Astrocyte (in vitro differentiated cells and primary cell): ENCODE data around the gene CAPN5. TPM values are rescaled to one million over a fixed set of nuclear protein-coding genes. Genes with fewer than 3 reads are reported as not detected.

Experiments used
- DNase-seq: peaks from one replicate; pipeline ENCODE4 v3.0.0-alpha.2; 2010; ENCODE audit warnings: low read depth
- FAIRE-seq: peaks from 2 replicates; lab custom pipeline; 2011; peaks lifted over from hg19 to GRCh38; lab: Jason Lieb, UNC
- H2AFZ ChIP-seq: 2 replicates; pipeline ENCODE4 v1.6.0; 2012; ENCODE audit warnings: low read depth, low read length, inconsistent platforms
- H3K27ac ChIP-seq: 2 replicates; pipeline ENCODE4 v1.5.1; 2011; ENCODE audit warnings: low read depth, low read length, inconsistent platforms
- H3K27me3 ChIP-seq: 2 replicates; pipeline ENCODE4 v1.6.0; 2011; ENCODE audit warnings: low read length, inconsistent platforms; ENCODE audit not compliant: insufficient read depth
- H3K36me3 ChIP-seq: 2 replicates; pipeline ENCODE4 v1.5.1; 2011; ENCODE audit warnings: low read length, inconsistent platforms; ENCODE audit not compliant: insufficient read depth
- H3K4me1 ChIP-seq: 2 replicates; pipeline ENCODE4 v1.5.1; 2011; ENCODE audit warnings: low read length, inconsistent platforms; ENCODE audit not compliant: insufficient read depth
- H3K4me2 ChIP-seq: 2 replicates; pipeline ENCODE4 v1.6.0; 2012; ENCODE audit warnings: low read length, inconsistent platforms
- H3K4me3 ChIP-seq: 2 replicates; pipeline ENCODE4 v1.5.1; 2011; ENCODE audit warnings: low read depth, mild to moderate bottlenecking, low read length, inconsistent platforms; ENCODE audit not compliant: insufficient read depth
- H3K79me2 ChIP-seq: 2 replicates; pipeline ENCODE4 v1.6.0; 2012; ENCODE audit warnings: mild to moderate bottlenecking, low read length, inconsistent platforms; ENCODE audit not compliant: insufficient read depth
- H3K9ac ChIP-seq: 2 replicates; pipeline ENCODE4 v1.6.0; 2012; ENCODE audit warnings: mild to moderate bottlenecking, low read length, inconsistent platforms
- H3K9me3 ChIP-seq: 2 replicates; pipeline ENCODE4 v1.5.1; 2012; ENCODE audit warnings: low read depth, mild to moderate bottlenecking, low read length, inconsistent platforms; ENCODE audit not compliant: insufficient read depth
- H4K20me1 ChIP-seq: 2 replicates; pipeline ENCODE4 v1.6.0; 2012; ENCODE audit warnings: low read length, inconsistent platforms; ENCODE audit not compliant: insufficient read depth
- H3K27ac Mint-ChIP-seq: one replicate; pipeline ENCODE4 v1.8.0; 2021; ENCODE audit warnings: mild to moderate bottlenecking, mixed read lengths; ENCODE audit not compliant: unreplicated experiment
- H3K27me3 Mint-ChIP-seq: one replicate; pipeline ENCODE4 v1.8.0; 2021; ENCODE audit warnings: low read depth, mixed read lengths; ENCODE audit not compliant: unreplicated experiment
- H3K36me3 Mint-ChIP-seq: one replicate; pipeline ENCODE4 v1.8.0; 2021; ENCODE audit warnings: low read depth, mixed read lengths; ENCODE audit not compliant: unreplicated experiment
- H3K4me1 Mint-ChIP-seq: one replicate; pipeline ENCODE4 v1.8.0; 2021; ENCODE audit warnings: low read depth, mixed read lengths; ENCODE audit not compliant: unreplicated experiment
- H3K4me3 Mint-ChIP-seq: one replicate; pipeline ENCODE4 v1.8.0; 2021; ENCODE audit warnings: mild to moderate bottlenecking, moderate library complexity, mixed read lengths; ENCODE audit not compliant: unreplicated experiment
- H3K9me3 Mint-ChIP-seq: one replicate; pipeline ENCODE4 v1.8.0; 2021; ENCODE audit warnings: mild to moderate bottlenecking, mixed read lengths; ENCODE audit not compliant: unreplicated experiment
- EZH2 ChIP-seq: IDR thresholded peaks from 2 replicates; pipeline ENCODE4 v1.6.1; 2012; ENCODE audit warnings: mild to moderate bottlenecking, low read length, inconsistent platforms; ENCODE audit not compliant: insufficient read depth
- total RNA-seq: library from RNA; stranded (reverse); gene quantifications from 2 replicates; pipeline ENCODE4 v1.2.1, GENCODE V29; 2021
- TF ChIP-seq, protein P1 (sequence below): IDR thresholded peaks from 2 replicates; pipeline ENCODE4 v1.5.1; 2011; ENCODE audit warnings: low read depth, mild to moderate bottlenecking, inconsistent platforms, low read length, moderate library complexity; ENCODE audit not compliant: insufficient read depth

CAPN5 gene
- total RNA-seq, 1 donor from 2014 or later = 17.4 TPM

DNA sequence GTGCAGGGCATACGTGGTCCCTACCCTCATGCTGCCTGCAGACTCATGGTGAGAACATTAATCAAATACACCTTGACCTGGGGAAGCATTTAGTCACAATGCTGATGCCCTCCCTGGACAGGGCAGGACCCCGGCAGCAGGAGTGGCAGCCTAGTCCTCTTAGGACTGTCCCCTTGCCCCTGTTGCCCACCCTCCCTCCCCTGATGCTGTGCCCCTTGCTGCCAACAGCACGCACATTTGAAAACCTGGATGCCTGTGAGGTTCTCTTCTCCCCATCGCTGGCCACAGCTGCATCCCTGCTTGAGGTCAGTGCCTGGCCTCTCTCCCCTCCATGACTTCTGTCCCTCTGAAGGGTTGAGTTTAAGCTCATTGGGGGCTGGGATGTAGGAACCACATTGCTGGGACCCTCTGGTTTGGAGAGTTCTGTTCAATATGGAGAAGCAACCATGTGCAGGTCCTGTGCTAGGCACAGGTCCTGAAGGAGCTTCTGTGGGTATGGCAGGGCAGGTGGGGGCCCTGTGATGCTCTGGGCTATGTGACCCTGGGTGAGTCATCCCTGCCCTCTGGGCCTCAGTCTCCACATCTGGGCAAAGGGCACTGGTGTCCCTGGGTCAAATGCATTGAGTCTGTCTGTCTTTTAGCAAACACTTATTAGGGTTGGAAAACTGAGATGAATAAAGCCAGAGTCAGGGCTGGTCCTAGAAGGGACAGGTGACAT is 92.6 kb downstream of the CAPN5 start:
- H3K9me3 ChIP-seq = no peaks in the 10 kb centered on the region
- H3K36me3 Mint-ChIP-seq = no peaks in the 10 kb centered on the region
- no peak overlapping the region for H3K27ac ChIP-seq
- no peaks in the 10 kb centered on the region for H3K79me2 ChIP-seq
- H3K27ac Mint-ChIP-seq = no peak overlapping the region
- H3K9ac ChIP-seq = no peak overlapping the region
- H3K4me1 ChIP-seq = no peaks in the 10 kb centered on the region
- H3K4me3 ChIP-seq = no peak overlapping the region
- no peak overlapping the region for H3K4me3 Mint-ChIP-seq
- H3K27me3 Mint-ChIP-seq = peaks cover 72% of the 10 kb centered on the region
- no peak overlapping the region for H2AFZ ChIP-seq
- peaks cover 14% of the 10 kb centered on the region for H3K27me3 ChIP-seq
- DNase-seq (no peak), FAIRE-seq (no peak)
- H3K4me2 ChIP-seq = no peak overlapping the region
- no peaks in the 10 kb centered on the region for H4K20me1 ChIP-seq
- TF ChIP-seq, protein P1, sequence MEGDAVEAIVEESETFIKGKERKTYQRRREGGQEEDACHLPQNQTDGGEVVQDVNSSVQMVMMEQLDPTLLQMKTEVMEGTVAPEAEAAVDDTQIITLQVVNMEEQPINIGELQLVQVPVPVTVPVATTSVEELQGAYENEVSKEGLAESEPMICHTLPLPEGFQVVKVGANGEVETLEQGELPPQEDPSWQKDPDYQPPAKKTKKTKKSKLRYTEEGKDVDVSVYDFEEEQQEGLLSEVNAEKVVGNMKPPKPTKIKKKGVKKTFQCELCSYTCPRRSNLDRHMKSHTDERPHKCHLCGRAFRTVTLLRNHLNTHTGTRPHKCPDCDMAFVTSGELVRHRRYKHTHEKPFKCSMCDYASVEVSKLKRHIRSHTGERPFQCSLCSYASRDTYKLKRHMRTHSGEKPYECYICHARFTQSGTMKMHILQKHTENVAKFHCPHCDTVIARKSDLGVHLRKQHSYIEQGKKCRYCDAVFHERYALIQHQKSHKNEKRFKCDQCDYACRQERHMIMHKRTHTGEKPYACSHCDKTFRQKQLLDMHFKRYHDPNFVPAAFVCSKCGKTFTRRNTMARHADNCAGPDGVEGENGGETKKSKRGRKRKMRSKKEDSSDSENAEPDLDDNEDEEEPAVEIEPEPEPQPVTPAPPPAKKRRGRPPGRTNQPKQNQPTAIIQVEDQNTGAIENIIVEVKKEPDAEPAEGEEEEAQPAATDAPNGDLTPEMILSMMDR = no peak
- no peak for TF ChIP-seq EZH2
- peaks cover 2% of the 10 kb centered on the region for H3K9me3 Mint-ChIP-seq
- no peaks in the 10 kb centered on the region for H3K4me1 Mint-ChIP-seq
- no peaks in the 10 kb centered on the region for H3K36me3 ChIP-seq

DNA sequence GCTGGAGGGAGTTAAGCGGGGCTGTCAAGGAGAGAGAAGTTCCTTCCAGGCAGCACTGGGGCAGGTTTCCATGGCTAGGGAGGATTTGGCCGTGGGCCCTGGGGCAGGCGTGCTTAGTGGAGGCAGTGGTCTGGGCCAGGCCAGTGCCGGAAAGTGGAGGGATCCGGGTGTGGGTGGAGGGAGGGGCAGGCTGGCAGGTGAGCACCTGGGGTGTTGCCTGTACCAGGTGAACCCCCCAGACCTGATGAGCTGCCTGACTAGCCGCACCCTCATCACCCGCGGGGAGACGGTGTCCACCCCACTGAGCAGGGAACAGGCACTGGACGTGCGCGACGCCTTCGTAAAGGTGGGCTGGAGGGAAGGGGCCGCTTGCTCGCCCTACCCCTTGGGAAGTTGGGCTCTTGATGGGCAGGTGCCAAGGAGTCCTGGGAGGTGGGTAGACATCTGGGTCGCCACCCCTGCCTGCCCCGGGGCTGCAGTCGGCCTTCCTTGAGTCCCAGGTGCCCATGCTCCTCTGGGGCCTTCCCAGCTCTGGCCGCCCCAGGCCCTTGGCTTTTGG is 93.2 kb downstream of the CAPN5 start:
- Histone ChIP-seq H3K79me2 (no peaks in the 10 kb centered on the region), H3K4me1 (no peaks in the 10 kb centered on the region), H3K4me2 (no peak overlapping the region), H3K27ac (no peak overlapping the region), H3K4me3 (no peak overlapping the region), H3K36me3 (no peaks in the 10 kb centered on the region), H3K9me3 (no peaks in the 10 kb centered on the region), H3K9ac (no peak overlapping the region), H3K27me3 (peaks cover 14% of the 10 kb centered on the region), H4K20me1 (no peaks in the 10 kb centered on the region), H2AFZ (no peak overlapping the region)
- Mint-ChIP-seq H3K36me3 (no peaks in the 10 kb centered on the region), H3K4me1 (no peaks in the 10 kb centered on the region), H3K27me3 (peaks cover 76% of the 10 kb centered on the region), H3K4me3 (no peak overlapping the region), H3K9me3 (peaks cover 2% of the 10 kb centered on the region), H3K27ac (no peak overlapping the region)
- DNase-seq (no peak), FAIRE-seq (no peak)
- TF ChIP-seq, protein P1 = no peak
- TF ChIP-seq EZH2 = no peak

DNA sequence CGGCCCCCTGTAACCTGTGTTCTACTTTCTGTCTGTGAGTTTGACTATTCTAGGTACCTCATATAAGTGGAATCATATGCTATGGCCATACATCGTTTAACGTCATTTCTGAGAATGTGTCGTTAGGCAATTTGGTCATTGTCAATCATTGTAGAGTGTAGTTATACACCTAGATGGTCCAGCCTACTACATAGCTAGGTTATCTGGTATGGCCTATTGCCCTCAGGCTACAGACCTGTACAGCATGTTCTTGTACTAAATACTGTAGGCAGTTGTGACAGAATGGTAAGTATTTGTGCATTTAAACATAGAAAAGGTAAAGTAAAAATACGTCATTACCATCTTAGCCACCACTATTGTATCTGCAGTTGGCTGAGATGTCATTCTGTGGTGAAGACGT is 96.5 kb downstream of the CAPN5 start:
- H3K4me1 ChIP-seq = no peaks in the 10 kb centered on the region
- no peak for FAIRE-seq
- no peak overlapping the region for H3K27ac ChIP-seq
- Mint-ChIP-seq H3K9me3 (peaks cover 2% of the 10 kb centered on the region), H3K4me1 (no peaks in the 10 kb centered on the region), H3K27ac (no peak overlapping the region), H3K4me3 (no peak overlapping the region), H3K27me3 (peaks cover 67% of the 10 kb centered on the region), H3K36me3 (no peaks in the 10 kb centered on the region)
- H3K9ac ChIP-seq = no peak overlapping the region
- no peaks in the 10 kb centered on the region for H4K20me1 ChIP-seq
- no peak overlapping the region for H3K4me2 ChIP-seq
- DNase-seq = no peak
- no peak for TF ChIP-seq EZH2
- TF ChIP-seq, protein P1 = no peak
- no peak overlapping the region for H3K4me3 ChIP-seq
- H2AFZ ChIP-seq = no peak overlapping the region
- no peaks in the 10 kb centered on the region for H3K9me3 ChIP-seq
- no peaks in the 10 kb centered on the region for H3K79me2 ChIP-seq
- no peaks in the 10 kb centered on the region for H3K36me3 ChIP-seq
- H3K27me3 ChIP-seq = peaks cover 13% of the 10 kb centered on the region
